OCI-LY7 (cell line): Measurements from ENCODE around the gene ZNF746.

Experiments used
- CTCF ChIP-seq: fragments of 200-600 bp; sonication (generic); conservative IDR thresholded peaks from 2 replicates; pipeline ENCODE4 v1.5.1; 2014; ENCODE audit warnings: mild to moderate bottlenecking, antibody characterized with exemption, low read length, moderate library complexity, mixed read lengths
- EZH2phosphoT487 ChIP-seq: fragments of 200-600 bp; sonication (generic); IDR thresholded peaks from 2 replicates; pipeline ENCODE4 v1.6.1; 2018; ENCODE audit warnings: low read depth, borderline replicate concordance, mild to moderate bottlenecking, mixed run types, antibody characterized with exemption, low read length, moderate library complexity, mixed read lengths

- TF ChIP-seq CTCF (no peak), EZH2phosphoT487 (no peak)
Observed at GRCh38 chr7:149448961-149449360, 48.6 kb downstream of the ZNF746 start.
